Liver (tissue), 3 donors: ENCODE measurements around the gene NEBL.
A peak's percentile ranks its signal among the peaks of the same experiment; 100 is the strongest.

Experiments
- JUND ChIP-seq, 2 donors: IDR thresholded peaks; 2 replicates each; pipeline ENCODE4 v1.6.1; 2016; ENCODE audit warnings: antibody characterized with exemption in 2 of 2
- SP1 ChIP-seq: IDR thresholded peaks from 2 replicates; pipeline ENCODE4 v1.6.1; 2018; ENCODE audit warnings: antibody characterized with exemption, mild to moderate bottlenecking
- YY1 ChIP-seq: IDR thresholded peaks from 2 replicates; pipeline ENCODE4 v1.6.1; 2016; ENCODE audit warnings: antibody characterized with exemption, mild to moderate bottlenecking
- TF ChIP-seq, protein P1 (sequence below): fragments of 150-350 bp; IDR thresholded peaks from 2 replicates; pipeline ENCODE4 v1.5.1; 2017; ENCODE audit warnings: improper control_type of control experiment, low read depth, low read length; ENCODE audit not compliant: missing input control
- TF ChIP-seq, protein P2 (sequence below): IDR thresholded peaks from 2 replicates; pipeline ENCODE4 v1.6.1; 2016; ENCODE audit warnings: antibody characterized with exemption
- TF ChIP-seq, protein P3 (sequence below): IDR thresholded peaks from 2 replicates; pipeline ENCODE4 v1.6.1; 2016; ENCODE audit warnings: antibody characterized with exemption
- TF ChIP-seq, protein P4 (sequence below): IDR thresholded peaks from 2 replicates; pipeline ENCODE4 v1.6.1; 2016; ENCODE audit warnings: antibody characterized with exemption
- donor health status: healthy.
- donor health status: healthy.

DNA sequence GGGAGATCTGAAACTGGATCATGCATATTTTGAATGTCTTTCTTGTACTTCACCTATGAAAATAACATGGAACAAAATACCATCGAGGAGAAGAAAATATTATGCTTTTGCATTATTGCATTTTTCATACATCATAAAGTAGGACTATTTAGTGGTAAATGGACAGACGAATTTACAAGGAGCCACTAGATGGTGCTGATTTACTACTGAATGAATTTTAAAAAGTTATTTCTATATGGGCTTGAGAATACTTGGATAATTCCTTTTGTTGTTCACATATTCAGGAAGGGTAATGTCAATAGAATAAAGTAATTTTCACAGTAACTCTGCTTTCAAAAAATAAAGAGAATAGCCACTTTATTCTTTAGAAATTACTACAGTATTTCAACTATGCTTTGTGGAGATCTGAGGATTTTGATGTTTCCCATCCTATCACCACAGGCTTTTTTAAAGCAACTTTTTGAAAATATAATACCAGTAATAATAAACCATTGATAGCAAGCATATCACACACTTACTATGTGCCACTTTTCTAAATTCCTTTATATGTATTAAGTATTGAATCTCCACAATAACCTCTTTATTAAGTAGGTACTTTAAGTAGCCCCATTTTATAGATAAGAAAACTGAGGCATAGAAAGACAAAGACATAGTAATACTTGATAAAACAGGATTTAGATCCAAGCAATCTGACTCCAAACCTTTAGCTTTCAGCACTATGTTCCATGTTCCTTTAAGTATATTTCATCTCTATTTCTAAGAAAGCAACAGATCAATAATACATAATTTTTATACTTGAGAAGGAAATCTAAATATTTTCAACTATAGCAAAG is 38.6 kb downstream of the NEBL start:
- TF ChIP-seq, protein P1, sequence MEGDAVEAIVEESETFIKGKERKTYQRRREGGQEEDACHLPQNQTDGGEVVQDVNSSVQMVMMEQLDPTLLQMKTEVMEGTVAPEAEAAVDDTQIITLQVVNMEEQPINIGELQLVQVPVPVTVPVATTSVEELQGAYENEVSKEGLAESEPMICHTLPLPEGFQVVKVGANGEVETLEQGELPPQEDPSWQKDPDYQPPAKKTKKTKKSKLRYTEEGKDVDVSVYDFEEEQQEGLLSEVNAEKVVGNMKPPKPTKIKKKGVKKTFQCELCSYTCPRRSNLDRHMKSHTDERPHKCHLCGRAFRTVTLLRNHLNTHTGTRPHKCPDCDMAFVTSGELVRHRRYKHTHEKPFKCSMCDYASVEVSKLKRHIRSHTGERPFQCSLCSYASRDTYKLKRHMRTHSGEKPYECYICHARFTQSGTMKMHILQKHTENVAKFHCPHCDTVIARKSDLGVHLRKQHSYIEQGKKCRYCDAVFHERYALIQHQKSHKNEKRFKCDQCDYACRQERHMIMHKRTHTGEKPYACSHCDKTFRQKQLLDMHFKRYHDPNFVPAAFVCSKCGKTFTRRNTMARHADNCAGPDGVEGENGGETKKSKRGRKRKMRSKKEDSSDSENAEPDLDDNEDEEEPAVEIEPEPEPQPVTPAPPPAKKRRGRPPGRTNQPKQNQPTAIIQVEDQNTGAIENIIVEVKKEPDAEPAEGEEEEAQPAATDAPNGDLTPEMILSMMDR: peak; percentile 54
- TF ChIP-seq SP1: no peak
- TF ChIP-seq JUND (IDR thresholded peaks at IDR 0.05): no peak
- TF ChIP-seq, protein P2, sequence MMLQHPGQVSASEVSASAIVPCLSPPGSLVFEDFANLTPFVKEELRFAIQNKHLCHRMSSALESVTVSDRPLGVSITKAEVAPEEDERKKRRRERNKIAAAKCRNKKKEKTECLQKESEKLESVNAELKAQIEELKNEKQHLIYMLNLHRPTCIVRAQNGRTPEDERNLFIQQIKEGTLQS: no peak
- TF ChIP-seq, protein P3, sequence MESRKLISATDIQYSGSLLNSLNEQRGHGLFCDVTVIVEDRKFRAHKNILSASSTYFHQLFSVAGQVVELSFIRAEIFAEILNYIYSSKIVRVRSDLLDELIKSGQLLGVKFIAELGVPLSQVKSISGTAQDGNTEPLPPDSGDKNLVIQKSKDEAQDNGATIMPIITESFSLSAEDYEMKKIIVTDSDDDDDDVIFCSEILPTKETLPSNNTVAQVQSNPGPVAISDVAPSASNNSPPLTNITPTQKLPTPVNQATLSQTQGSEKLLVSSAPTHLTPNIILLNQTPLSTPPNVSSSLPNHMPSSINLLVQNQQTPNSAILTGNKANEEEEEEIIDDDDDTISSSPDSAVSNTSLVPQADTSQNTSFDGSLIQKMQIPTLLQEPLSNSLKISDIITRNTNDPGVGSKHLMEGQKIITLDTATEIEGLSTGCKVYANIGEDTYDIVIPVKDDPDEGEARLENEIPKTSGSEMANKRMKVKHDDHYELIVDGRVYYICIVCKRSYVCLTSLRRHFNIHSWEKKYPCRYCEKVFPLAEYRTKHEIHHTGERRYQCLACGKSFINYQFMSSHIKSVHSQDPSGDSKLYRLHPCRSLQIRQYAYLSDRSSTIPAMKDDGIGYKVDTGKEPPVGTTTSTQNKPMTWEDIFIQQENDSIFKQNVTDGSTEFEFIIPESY: no peak
- TF ChIP-seq, protein P4, sequence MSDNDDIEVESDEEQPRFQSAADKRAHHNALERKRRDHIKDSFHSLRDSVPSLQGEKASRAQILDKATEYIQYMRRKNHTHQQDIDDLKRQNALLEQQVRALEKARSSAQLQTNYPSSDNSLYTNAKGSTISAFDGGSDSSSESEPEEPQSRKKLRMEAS: no peak
- no peak for TF ChIP-seq YY1
